IPS-20b (cell line): ENCODE results near the gene DSCAM.

Experiments used
- H3K27ac ChIP-seq: one replicate; pipeline ENCODE4 v1.5.1; 2013; ENCODE audit warnings: low read length
- H3K27me3 ChIP-seq: 2 replicates; pipeline ENCODE4 v1.6.1; 2013; ENCODE audit warnings: mild to moderate bottlenecking, low read length, inconsistent platforms; ENCODE audit not compliant: insufficient read depth
- H3K36me3 ChIP-seq: 2 replicates; pipeline ENCODE4 v1.6.1; 2013; ENCODE audit warnings: low read depth, mild to moderate bottlenecking, inconsistent platforms, low read length, moderate library complexity; ENCODE audit not compliant: insufficient read depth
- H3K4me1 ChIP-seq: 2 replicates; pipeline ENCODE4 v1.6.1; 2013; ENCODE audit warnings: mild to moderate bottlenecking, control low read depth, inconsistent platforms, low read length, moderate library complexity; ENCODE audit not compliant: insufficient read depth
- H3K4me3 ChIP-seq: 2 replicates; pipeline ENCODE4 v1.5.1; 2013; ENCODE audit warnings: mild to moderate bottlenecking, low read length, inconsistent platforms
- H3K9ac ChIP-seq: 2 replicates; pipeline ENCODE4 v1.6.1; 2013; ENCODE audit warnings: low read depth, mild to moderate bottlenecking, inconsistent platforms, low read length, moderate library complexity
- H3K9me3 ChIP-seq: 2 replicates; pipeline ENCODE4 v1.6.1; 2013; ENCODE audit warnings: mild to moderate bottlenecking, low read depth, low read length, inconsistent platforms; ENCODE audit not compliant: insufficient read depth

The DSCAM gene

GRCh38 chr21:40678681-40679284 is 168.2 kb downstream of the DSCAM start:
- no peaks in the 10 kb centered on the region for H3K27me3 ChIP-seq
- H3K9me3 ChIP-seq, result no peaks in the 10 kb centered on the region
- H3K4me3 ChIP-seq, result no peak overlapping the region
- no peaks in the 10 kb centered on the region for H3K4me1 ChIP-seq
- H3K36me3 ChIP-seq, result no peaks in the 10 kb centered on the region
- no peak overlapping the region for H3K9ac ChIP-seq
- no peak overlapping the region for H3K27ac ChIP-seq

- Histone ChIP-seq H3K27ac (no peak overlapping the region), H3K4me1 (no peaks in the 10 kb centered on the region), H3K36me3 (no peaks in the 10 kb centered on the region), H3K9me3 (no peaks in the 10 kb centered on the region), H3K27me3 (no peaks in the 10 kb centered on the region), H3K4me3 (no peak overlapping the region), H3K9ac (no peak overlapping the region)
Observed at GRCh38 chr21:40675017-40675416, 171.9 kb downstream of the DSCAM start.

DNA sequence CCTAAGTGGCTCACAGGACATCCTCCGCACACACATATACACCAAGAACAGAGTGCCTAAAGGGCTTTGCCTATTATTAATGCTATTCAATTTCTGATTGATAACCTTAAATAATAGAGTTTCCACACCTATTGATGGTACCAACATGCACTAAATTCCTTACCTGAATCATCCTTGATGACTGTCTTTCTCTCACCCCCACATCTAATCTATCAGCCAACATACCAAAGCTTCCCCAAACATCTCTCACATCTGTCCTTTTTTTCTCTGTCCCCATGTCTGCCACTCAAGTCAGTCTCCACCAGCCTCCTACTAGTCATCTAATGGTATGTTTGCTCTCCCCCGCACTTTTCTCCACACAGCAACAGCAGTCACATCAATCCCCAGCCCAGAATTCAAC is 174.4 kb downstream of the DSCAM start:
- Histone ChIP-seq H3K27ac (no peak overlapping the region), H3K4me1 (peaks cover 3% of the 10 kb centered on the region; the same call in 1 of the 2 replicates), H3K4me3 (no peak overlapping the region), H3K9me3 (no peaks in the 10 kb centered on the region), H3K27me3 (no peaks in the 10 kb centered on the region), H3K36me3 (no peaks in the 10 kb centered on the region), H3K9ac (no peak overlapping the region)

DNA sequence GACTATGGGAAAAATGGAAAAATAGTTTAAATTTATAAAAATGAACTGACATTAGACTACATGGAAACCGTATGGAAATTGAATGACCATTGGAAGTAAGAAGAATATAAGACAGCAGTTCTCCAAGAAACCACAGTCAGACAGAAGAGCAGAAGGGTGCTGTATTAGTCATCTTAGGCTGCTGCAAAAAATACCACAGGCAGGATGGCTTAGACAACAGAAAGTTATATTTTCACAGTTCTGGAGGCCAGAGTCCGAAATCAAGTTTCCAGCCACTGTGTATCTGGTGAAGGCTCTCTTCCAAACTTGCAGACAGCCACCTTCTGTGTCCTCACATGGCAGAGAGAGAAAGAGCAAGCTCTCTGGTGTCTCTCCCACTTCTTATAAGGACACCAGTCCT is 175.2 kb downstream of the DSCAM start:
- Histone ChIP-seq H3K9me3 (no peaks in the 10 kb centered on the region), H3K4me1 (peaks cover 3% of the 10 kb centered on the region; the same call in 1 of the 2 replicates)

GRCh38 chr21:40668555-40669275 is 178.2 kb downstream of the DSCAM start:
- Histone ChIP-seq H3K27me3 (no peaks in the 10 kb centered on the region), H3K4me1 (peaks cover 3% of the 10 kb centered on the region; the same call in 1 of the 2 replicates), H3K9me3 (no peaks in the 10 kb centered on the region), H3K4me3 (no peak overlapping the region), H3K9ac (no peak overlapping the region), H3K36me3 (no peaks in the 10 kb centered on the region), H3K27ac (no peak overlapping the region)

More for the DNA sequence above, 175.2 kb downstream of the DSCAM start:
- H3K4me3 ChIP-seq, result no peak overlapping the region
- H3K36me3 ChIP-seq, result no peaks in the 10 kb centered on the region
- H3K9ac ChIP-seq, result no peak overlapping the region
- no peaks in the 10 kb centered on the region for H3K27me3 ChIP-seq
- H3K27ac ChIP-seq, result no peak overlapping the region

GRCh38 chr21:40667967-40668366 is 179.0 kb downstream of the DSCAM start:
- Histone ChIP-seq H3K27me3 (no peaks in the 10 kb centered on the region), H3K9ac (no peak overlapping the region), H3K27ac (no peak overlapping the region), H3K9me3 (no peaks in the 10 kb centered on the region), H3K36me3 (no peaks in the 10 kb centered on the region), H3K4me1 (peaks cover 3% of the 10 kb centered on the region; the same call in 1 of the 2 replicates), H3K4me3 (no peak overlapping the region)

DNA sequence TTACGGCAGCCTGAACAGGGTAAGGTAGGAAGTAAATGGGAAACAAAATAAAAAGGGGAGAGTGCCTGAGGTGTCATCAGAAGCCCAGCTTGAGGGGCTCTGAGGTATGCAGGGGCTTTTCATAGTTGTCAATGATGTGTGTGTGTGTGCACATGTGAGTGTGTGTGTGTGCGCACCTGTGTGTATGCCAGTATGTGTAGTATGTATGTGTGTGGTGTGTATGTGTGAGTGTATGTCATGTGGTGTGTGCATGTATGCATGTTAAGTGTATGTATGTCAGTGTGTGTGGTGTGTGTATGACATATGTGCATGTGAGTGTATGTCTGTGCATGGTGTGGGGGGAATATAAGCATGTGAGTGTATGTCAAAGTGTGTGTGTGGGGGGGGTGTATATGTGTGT is 184.1 kb downstream of the DSCAM start:
- Histone ChIP-seq H3K9ac (no peak overlapping the region), H3K27me3 (no peaks in the 10 kb centered on the region), H3K27ac (no peak overlapping the region), H3K9me3 (no peaks in the 10 kb centered on the region), H3K36me3 (no peaks in the 10 kb centered on the region), H3K4me3 (no peak overlapping the region), H3K4me1 (no peaks in the 10 kb centered on the region)

- Histone ChIP-seq H3K27ac (no peak overlapping the region), H3K9me3 (no peaks in the 10 kb centered on the region), H3K4me1 (no peaks in the 10 kb centered on the region), H3K27me3 (no peaks in the 10 kb centered on the region), H3K4me3 (no peak overlapping the region), H3K36me3 (no peaks in the 10 kb centered on the region), H3K9ac (no peak overlapping the region)
Observed at GRCh38 chr21:40660461-40660860, 186.5 kb downstream of the DSCAM start.

- no peak overlapping the region for H3K9ac ChIP-seq
- no peak overlapping the region for H3K27ac ChIP-seq
- no peaks in the 10 kb centered on the region for H3K9me3 ChIP-seq
- H3K36me3 ChIP-seq, result no peaks in the 10 kb centered on the region
- no peaks in the 10 kb centered on the region for H3K27me3 ChIP-seq
- no peak overlapping the region for H3K4me3 ChIP-seq
- H3K4me1 ChIP-seq, result no peaks in the 10 kb centered on the region
Observed at GRCh38 chr21:40658311-40658710, 188.6 kb downstream of the DSCAM start.

DNA sequence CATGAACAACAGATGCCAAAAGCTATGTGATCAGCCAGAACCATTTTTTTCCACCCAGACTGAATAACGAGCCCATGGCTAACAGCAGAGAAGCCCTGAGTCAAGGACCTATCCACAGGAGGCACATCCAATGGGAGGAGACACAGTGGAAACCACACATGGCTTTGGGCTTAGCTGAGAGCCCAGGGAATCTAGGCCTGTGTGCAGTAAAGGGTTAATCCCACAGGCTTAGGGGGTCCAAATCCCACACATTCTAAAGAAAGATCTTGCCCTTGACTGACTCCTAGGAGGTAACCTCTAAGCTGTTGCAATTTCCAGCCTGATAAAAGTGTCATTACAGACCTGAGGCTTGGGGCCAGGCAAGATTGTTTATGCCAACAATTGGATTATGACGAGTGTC is 194.5 kb downstream of the DSCAM start:
- H3K4me3 ChIP-seq, result no peak overlapping the region

GRCh38 chr21:40647706-40648105 is 199.3 kb downstream of the DSCAM start:
- Histone ChIP-seq H3K4me3 (no peak overlapping the region), H3K9ac (no peak overlapping the region), H3K36me3 (no peaks in the 10 kb centered on the region), H3K4me1 (no peaks in the 10 kb centered on the region), H3K27me3 (no peaks in the 10 kb centered on the region), H3K27ac (no peak overlapping the region), H3K9me3 (peaks cover 12% of the 10 kb centered on the region)

More for the DNA sequence above, 194.5 kb downstream of the DSCAM start:
- Histone ChIP-seq H3K36me3 (no peaks in the 10 kb centered on the region), H3K27me3 (no peaks in the 10 kb centered on the region), H3K4me1 (no peaks in the 10 kb centered on the region), H3K27ac (no peak overlapping the region), H3K9ac (no peak overlapping the region), H3K9me3 (peaks cover 12% of the 10 kb centered on the region)

GRCh38 chr21:40646651-40647050 is 200.3 kb downstream of the DSCAM start:
- H3K9ac ChIP-seq, result no peak overlapping the region
- peaks cover 12% of the 10 kb centered on the region for H3K9me3 ChIP-seq
- no peaks in the 10 kb centered on the region for H3K36me3 ChIP-seq
- H3K4me1 ChIP-seq, result no peaks in the 10 kb centered on the region
- no peak overlapping the region for H3K4me3 ChIP-seq
- no peak overlapping the region for H3K27ac ChIP-seq
- no peaks in the 10 kb centered on the region for H3K27me3 ChIP-seq
